HG03469 (cell line): Measurements from ENCODE around the gene ZFP62.
"Not testable (repeated sequence)": the region's sequence is repeated elsewhere in the genome, so short reads cannot be mapped to it uniquely, and the experiment has no call there.

ENCODE experiments used
- ATAC-seq: cut with Tn5 transposase; IDR thresholded peaks from one replicate; pipeline ENCODE4 v1.9.1; 2021; ENCODE audit warnings: mild to moderate bottlenecking, moderate library complexity, moderate number of reproducible peaks; ENCODE audit not compliant: unreplicated experiment

ZFP62 gene

GRCh38 chr5:180831139-180832093, 29.7 kb downstream of the ZFP62 start:
- peak; percentile 48 for ATAC-seq

GRCh38 chr5:180830253-180831138, 30.6 kb downstream of the ZFP62 start:
- peak; percentile 21 for ATAC-seq

GRCh38 chr5:180829726-180830125, 31.4 kb downstream of the ZFP62 start:
- no peak for ATAC-seq

- not testable (repeated sequence) for ATAC-seq
These were observed 32.1 kb downstream of the ZFP62 start for GRCh38 chr5:180828756-180829531.

- ATAC-seq = not testable (repeated sequence)
These were observed 33.7 kb downstream of the ZFP62 start for GRCh38 chr5:180827374-180827773.

- ATAC-seq = no peak
These were observed 35.1 kb downstream of the ZFP62 start for GRCh38 chr5:180825768-180826525.

- no peak for ATAC-seq
These were observed 36.2 kb downstream of the ZFP62 start for GRCh38 chr5:180824630-180825476.

GRCh38 chr5:180823940-180824629, 37.0 kb downstream of the ZFP62 start:
- ATAC-seq = no peak

GRCh38 chr5:180823346-180823745, 37.7 kb downstream of the ZFP62 start:
- ATAC-seq = no peak

- no peak for ATAC-seq
These were observed 39.5 kb downstream of the ZFP62 start for GRCh38 chr5:180821538-180821937.

- peak; percentile 46 for ATAC-seq
These were observed 40.2 kb downstream of the ZFP62 start for GRCh38 chr5:180820788-180821321.

- no peak for ATAC-seq
These were observed 42.3 kb downstream of the ZFP62 start for GRCh38 chr5:180818677-180819341.

GRCh38 chr5:180817893-180818674, 43.0 kb downstream of the ZFP62 start:
- no peak for ATAC-seq

GRCh38 chr5:180816608-180817534, 44.2 kb downstream of the ZFP62 start:
- no peak for ATAC-seq

- ATAC-seq = no peak
These were observed 45.7 kb downstream of the ZFP62 start for GRCh38 chr5:180815293-180815917.
